HG02678 (cell line): ENCODE data around the gene AQP10.
"Not testable (repeated sequence)": the region's sequence is repeated elsewhere in the genome, so short reads cannot be mapped to it uniquely, and the experiment has no call there.

ENCODE experiments used
- ATAC-seq: cut with Tn5 transposase; IDR thresholded peaks from one replicate; pipeline ENCODE4 v1.9.1; 2021; ENCODE audit warnings: mild to moderate bottlenecking, moderate library complexity; ENCODE audit not compliant: unreplicated experiment

AQP10 gene

GRCh38 chr1:154323493-154323892 is 2.6 kb downstream of the AQP10 start:
- no peak for ATAC-seq

- ATAC-seq = no peak
These were observed 3.3 kb downstream of the AQP10 start for GRCh38 chr1:154324241-154324640.

- ATAC-seq = peak; percentile 54
These were observed 4.0 kb downstream of the AQP10 start, which contains the start of gene ATP8B2 for GRCh38 chr1:154324669-154325582. Gene ATP8B2 (plus strand): TSS chr1:154325525. CDS start chr1:154328142, 2,617 bp downstream.

- no peak for ATAC-seq
These were observed 5.0 kb downstream of the AQP10 start for GRCh38 chr1:154325583-154326545.

- ATAC-seq = no peak
These were observed 5.9 kb downstream of the AQP10 start for GRCh38 chr1:154326546-154327465.

GRCh38 chr1:154327466-154328317 is 6.8 kb downstream of the AQP10 start:
- ATAC-seq = no peak

- ATAC-seq = peak; percentile 48
These were observed 7.6 kb downstream of the AQP10 start for GRCh38 chr1:154328318-154329151.

- ATAC-seq = no peak
These were observed 8.2 kb downstream of the AQP10 start for GRCh38 chr1:154329152-154329521.

- ATAC-seq = no peak
These were observed 8.7 kb downstream of the AQP10 start for GRCh38 chr1:154329551-154330131.

GRCh38 chr1:154330669-154331068 is 9.8 kb downstream of the AQP10 start:
- ATAC-seq = no peak

- no peak for ATAC-seq
These were observed 13.5 kb downstream of the AQP10 start for GRCh38 chr1:154334079-154335024.

- peak; percentile 62 for ATAC-seq
These were observed 14.3 kb downstream of the AQP10 start for GRCh38 chr1:154335025-154335714.

GRCh38 chr1:154337253-154337894 is 16.5 kb downstream of the AQP10 start:
- no peak for ATAC-seq

GRCh38 chr1:154338875-154339274 is 18.0 kb downstream of the AQP10 start:
- no peak for ATAC-seq

GRCh38 chr1:154341366-154341765 is 20.5 kb downstream of the AQP10 start:
- ATAC-seq = not testable (repeated sequence)

- ATAC-seq = no peak
These were observed 21.2 kb downstream of the AQP10 start for GRCh38 chr1:154342132-154342531.
